ENCODE data around the gene KCNQ4.

GRCh38 chr1:40823345-40823744, 39.8 kb downstream of the KCNQ4 start:
- no peak for TF ChIP-seq CTCF (conservative IDR thresholded peaks at IDR 0.05; ENCODE audit: low read depth, low read length)
- TF ChIP-seq RAD21 (IDR thresholded peaks at IDR 0.05; ENCODE audit: low read length), result no peak
- TF ChIP-seq, protein P1, sequence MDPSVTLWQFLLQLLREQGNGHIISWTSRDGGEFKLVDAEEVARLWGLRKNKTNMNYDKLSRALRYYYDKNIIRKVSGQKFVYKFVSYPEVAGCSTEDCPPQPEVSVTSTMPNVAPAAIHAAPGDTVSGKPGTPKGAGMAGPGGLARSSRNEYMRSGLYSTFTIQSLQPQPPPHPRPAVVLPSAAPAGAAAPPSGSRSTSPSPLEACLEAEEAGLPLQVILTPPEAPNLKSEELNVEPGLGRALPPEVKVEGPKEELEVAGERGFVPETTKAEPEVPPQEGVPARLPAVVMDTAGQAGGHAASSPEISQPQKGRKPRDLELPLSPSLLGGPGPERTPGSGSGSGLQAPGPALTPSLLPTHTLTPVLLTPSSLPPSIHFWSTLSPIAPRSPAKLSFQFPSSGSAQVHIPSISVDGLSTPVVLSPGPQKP (IDR thresholded peaks at IDR 0.05; ENCODE audit: borderline replicate concordance, low read depth, low read length), result no peak
- TF ChIP-seq MAZ (IDR thresholded peaks at IDR 0.05; ENCODE audit: borderline replicate concordance, low read depth, low read length), result no peak
- TF ChIP-seq USF2 (IDR thresholded peaks at IDR 0.05; ENCODE audit: low read depth, low read length), result no peak
- TF ChIP-seq POLR2A (IDR thresholded peaks at IDR 0.05; ENCODE audit: low read depth, low read length), result no peak
- TF ChIP-seq MAFK (IDR thresholded peaks at IDR 0.05; ENCODE audit: low read depth, low read length), result no peak
- no peak for TF ChIP-seq RFX5 (IDR thresholded peaks at IDR 0.05; ENCODE audit: low read depth, low read length)
- TF ChIP-seq BHLHE40 (IDR thresholded peaks at IDR 0.05; ENCODE audit: low read depth, low read length), result no peak
- TF ChIP-seq CHD1 (IDR thresholded peaks at IDR 0.05; ENCODE audit: low read depth, low read length), result no peak
- TF ChIP-seq FOS (IDR thresholded peaks at IDR 0.05; ENCODE audit: low read depth, low read length), result no peak
- no peak for TF ChIP-seq SMC3 (IDR thresholded peaks at IDR 0.05; ENCODE audit: low read depth, low read length)

Data from IMR-90 (cell line).